ENCODE results near the gene XKR7.
"Not testable (repeated sequence)": the region's sequence is repeated elsewhere in the genome, so short reads cannot be mapped to it uniquely, and the experiment has no call there.

XKR7 gene

GRCh38 chr20:32012159-32012688 is 44.3 kb downstream of the XKR7 start:
- no peak for DNase-seq (ENCODE audit: low read depth in 2 of 2)

GRCh38 chr20:32013326-32013725 is 45.4 kb downstream of the XKR7 start:
- no peak for DNase-seq (ENCODE audit: low read depth in 2 of 2)

GRCh38 chr20:32017711-32018251 is 49.8 kb downstream of the XKR7 start:
- DNase-seq (ENCODE audit: low read depth in 2 of 2) = peak in 1 of 2 donors; percentile 8

GRCh38 chr20:32018269-32019155 is 50.6 kb downstream of the XKR7 start:
- DNase-seq (ENCODE audit: low read depth in 2 of 2) = peak in 1 of 2 donors; percentile 20

- DNase-seq (ENCODE audit: low read depth in 2 of 2) = no peak
These were observed 51.2 kb downstream of the XKR7 start for GRCh38 chr20:32019156-32019510.

GRCh38 chr20:32019563-32020463 is 51.9 kb downstream of the XKR7 start:
- DNase-seq (ENCODE audit: low read depth in 2 of 2) = no peak

- no peak for DNase-seq (ENCODE audit: low read depth in 2 of 2)
These were observed 53.1 kb downstream of the XKR7 start for GRCh38 chr20:32021091-32021490.

GRCh38 chr20:32024683-32025295 is 56.8 kb downstream of the XKR7 start:
- no peak for DNase-seq (ENCODE audit: low read depth in 2 of 2)

GRCh38 chr20:32027643-32028042 is 59.7 kb downstream of the XKR7 start:
- no peak for DNase-seq (ENCODE audit: low read depth in 2 of 2)

GRCh38 chr20:32028647-32029372 is 60.9 kb downstream of the XKR7 start:
- DNase-seq (ENCODE audit: low read depth in 2 of 2) = no peak

- no peak for DNase-seq (ENCODE audit: low read depth in 2 of 2)
These were observed 61.6 kb downstream of the XKR7 start for GRCh38 chr20:32029561-32029960.

GRCh38 chr20:32031007-32031958 is 63.3 kb downstream of the XKR7 start:
- peak in 1 of 2 donors; percentile 25 for DNase-seq (ENCODE audit: low read depth in 2 of 2)

GRCh38 chr20:32033316-32033715 is 65.4 kb downstream of the XKR7 start:
- DNase-seq (ENCODE audit: low read depth in 2 of 2) = no peak

- not testable (repeated sequence) for DNase-seq (ENCODE audit: low read depth in 2 of 2)
These were observed 65.8 kb downstream of the XKR7 start for GRCh38 chr20:32033721-32034120.

GRCh38 chr20:32034581-32035425 is 66.9 kb downstream of the XKR7 start:
- no peak for DNase-seq (ENCODE audit: low read depth in 2 of 2)

- no peak for DNase-seq (ENCODE audit: low read depth in 2 of 2)
These were observed 67.5 kb downstream of the XKR7 start for GRCh38 chr20:32035426-32035779.

GRCh38 chr20:32036252-32036651 is 68.3 kb downstream of the XKR7 start:
- DNase-seq (ENCODE audit: low read depth in 2 of 2) = no peak

- no peak for DNase-seq (ENCODE audit: low read depth in 2 of 2)
These were observed 69.0 kb downstream of the XKR7 start for GRCh38 chr20:32036716-32037485.

Data from stimulated activated CD8-positive, alpha-beta memory T cell treated with anti-CD3 and anti-CD28 coated beads, Interleukin-7, amount 100 ng/mL, for 1 hour (primary cell).